Right lung (tissue), 5 donors: ENCODE data around the gene PPP4C. TPM values are rescaled to one million over a fixed set of nuclear protein-coding genes. Genes with fewer than 3 reads are reported as not detected.

Experiments
- DNase-seq, 2 donors: peaks; one replicate each; pipeline ENCODE4 v3.0.0-alpha.2; 2013
- polyA plus RNA-seq, 5 donors: library from polyadenylated mRNA; unstranded; fragments of 120-200 nt; gene quantifications; one replicate each; pipeline versions ENCODE4 v1.2.1 to v1.2.3, GENCODE V29; 2013; ENCODE audit warnings: inconsistent platforms in 1 of 5, low replicate concordance in 1 of 5; ENCODE audit not compliant: insufficient read length in 5 of 5, insufficient read depth in 1 of 5

PPP4C gene
- polyA plus RNA-seq, 5 donors: 60.9 to 90.8 (median 68.7) TPM

GRCh38 chr16:30077656-30078055, 1.9 kb downstream of the PPP4C start:
- no peak for DNase-seq

- no peak for DNase-seq
Measured at GRCh38 chr16:30078744-30079143, 3.0 kb downstream of the PPP4C start.

GRCh38 chr16:30079480-30079879, 3.7 kb downstream of the PPP4C start:
- DNase-seq: no peak

GRCh38 chr16:30082545-30083090, 6.8 kb downstream of the PPP4C start:
- DNase-seq: no peak

- no peak for DNase-seq
Measured at GRCh38 chr16:30083216-30084055, 7.6 kb downstream of the PPP4C start.

GRCh38 chr16:30084096-30084815, 8.5 kb downstream of the PPP4C start:
- DNase-seq: no peak

- DNase-seq: no peak
Measured at GRCh38 chr16:30084816-30085159, 9.0 kb downstream of the PPP4C start.

- DNase-seq: no peak
Measured at GRCh38 chr16:30085247-30085646, 9.5 kb downstream of the PPP4C start.

- DNase-seq: no peak
Measured at GRCh38 chr16:30085820-30086219, 10.0 kb downstream of the PPP4C start.

- DNase-seq: no peak
Measured at GRCh38 chr16:30086291-30087140, 10.7 kb downstream of the PPP4C start.

GRCh38 chr16:30087181-30087898, 11.5 kb downstream of the PPP4C start:
- no peak for DNase-seq

GRCh38 chr16:30088237-30088831, 12.5 kb downstream of the PPP4C start:
- DNase-seq: no peak

GRCh38 chr16:30088832-30089624, 13.2 kb downstream of the PPP4C start:
- DNase-seq: no peak

- DNase-seq: no peak
Measured at GRCh38 chr16:30090610-30091331, 15.0 kb downstream of the PPP4C start.

GRCh38 chr16:30091474-30092372, 15.9 kb downstream of the PPP4C start, which contains the start of gene TBX6:
Gene TBX6, minus strand, starts transcription at chr16:30091924. Its CDS starts 731 bp downstream, at chr16:30091193.
- DNase-seq: peak; percentile 90 to 91

- DNase-seq: peak; percentile 56 to 66
Measured at GRCh38 chr16:30092373-30093010, 16.7 kb downstream of the PPP4C start.

- DNase-seq: no peak
Measured at GRCh38 chr16:30094541-30095165, 18.9 kb downstream of the PPP4C start.
